GM21717 (cell line): ENCODE measurements around the gene AMDHD2.
"Not testable (repeated sequence)": the region's sequence is repeated elsewhere in the genome, so short reads cannot be mapped to it uniquely, and the experiment has no call there.

ENCODE experiments used
- ATAC-seq: cut with Tn5 transposase; IDR thresholded peaks from one replicate; pipeline ENCODE4 v1.9.1; 2021; ENCODE audit warnings: mild to moderate bottlenecking, moderate library complexity; ENCODE audit not compliant: unreplicated experiment

The AMDHD2 gene

GRCh38 chr16:2567506-2567905 lies 47.3 kb downstream of the AMDHD2 start:
- not testable (repeated sequence) for ATAC-seq

DNA sequence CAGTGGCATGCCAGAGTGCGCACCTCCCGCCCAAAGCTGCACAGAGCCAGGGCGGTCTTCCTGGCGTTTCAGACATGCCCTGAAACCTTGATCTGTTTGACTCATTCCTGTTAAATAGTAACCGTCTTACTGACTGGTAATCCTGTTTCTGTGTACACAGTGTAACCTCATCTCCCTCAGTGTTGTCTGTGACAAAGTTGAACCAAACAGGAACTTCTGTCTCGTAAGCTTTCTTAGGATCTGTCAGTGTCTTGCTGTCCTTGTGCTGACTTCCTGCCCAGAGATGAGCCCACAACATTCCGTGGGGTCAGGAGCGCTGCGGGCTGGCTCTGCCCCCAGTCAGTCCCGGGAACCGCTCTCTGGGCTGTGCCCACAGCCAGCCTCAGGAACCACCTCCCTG lies 48.4 kb downstream of the AMDHD2 start:
- not testable (repeated sequence) for ATAC-seq

GRCh38 chr16:2572704-2573103 lies 52.5 kb downstream of the AMDHD2 start:
- ATAC-seq: not testable (repeated sequence)

DNA sequence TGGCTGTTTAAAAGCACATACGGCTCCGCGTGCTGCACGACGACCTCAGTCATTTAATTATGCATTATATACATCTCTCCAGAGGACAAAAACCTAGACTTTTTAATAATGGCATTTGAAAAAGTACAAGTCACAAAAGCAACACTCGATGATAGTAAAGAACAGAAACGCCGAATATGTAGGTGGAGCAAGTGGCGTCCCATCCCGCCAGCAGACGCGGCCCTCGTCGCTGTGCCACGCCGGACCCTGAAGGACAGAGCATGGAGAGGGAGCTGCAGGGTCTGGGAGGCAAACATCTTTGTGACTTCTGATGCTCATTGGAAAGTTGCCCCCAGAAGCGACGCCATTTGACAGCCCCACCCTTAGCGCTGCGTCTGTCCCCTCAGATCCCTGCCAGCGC lies 55.7 kb downstream of the AMDHD2 start:
- not testable (repeated sequence) for ATAC-seq

- ATAC-seq: not testable (repeated sequence)
Measured at GRCh38 chr16:2577044-2577443, 56.9 kb downstream of the AMDHD2 start.

GRCh38 chr16:2578905-2579304 lies 58.7 kb downstream of the AMDHD2 start:
- not testable (repeated sequence) for ATAC-seq

DNA sequence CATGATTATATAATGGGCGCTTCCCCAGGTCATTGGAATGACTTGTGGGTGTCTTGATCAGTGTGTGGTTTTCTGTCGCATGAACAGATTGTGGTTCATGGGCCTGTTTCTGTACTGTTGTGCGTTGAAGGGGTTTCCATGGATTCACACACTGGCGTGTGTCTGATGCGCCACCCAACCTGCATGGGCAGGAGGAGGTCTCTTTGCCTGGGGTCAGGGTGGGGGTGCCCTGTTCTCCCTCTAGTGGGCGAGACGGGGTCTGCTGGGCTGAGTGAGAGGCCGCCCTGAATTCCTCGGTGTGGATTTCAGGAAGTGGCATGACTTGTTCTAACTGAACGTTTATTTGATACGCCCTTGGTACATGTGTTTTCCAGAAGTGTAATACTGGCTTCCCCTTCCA lies 60.0 kb downstream of the AMDHD2 start:
- ATAC-seq: not testable (repeated sequence)

DNA sequence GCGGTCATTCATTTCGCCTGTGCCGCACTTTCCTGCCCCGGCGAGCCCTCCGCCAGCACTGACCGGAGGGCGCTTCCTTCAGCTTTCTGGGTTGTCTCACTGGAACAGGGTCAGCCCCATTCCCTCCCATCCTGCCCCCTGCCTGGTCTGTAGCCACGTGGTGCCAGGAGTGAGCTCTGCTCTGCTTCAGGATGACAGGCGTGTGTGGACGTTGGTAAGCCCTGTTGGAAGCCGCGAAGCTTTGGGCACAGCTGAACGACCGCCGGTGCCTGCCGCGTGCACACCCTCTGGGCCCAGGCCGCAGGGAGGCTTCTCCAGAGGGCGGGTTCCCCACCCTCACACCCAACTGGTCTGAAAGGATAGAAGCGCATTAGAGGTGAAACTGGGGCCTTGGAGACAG lies 60.6 kb downstream of the AMDHD2 start:
- not testable (repeated sequence) for ATAC-seq
